HG03565 (cell line): ENCODE data around the gene MED12L.

Source experiments
- ATAC-seq: cut with Tn5 transposase; IDR thresholded peaks from one replicate; pipeline ENCODE4 v1.9.1; 2021; ENCODE audit warnings: mild to moderate bottlenecking, moderate library complexity; ENCODE audit not compliant: unreplicated experiment

MED12L gene

DNA sequence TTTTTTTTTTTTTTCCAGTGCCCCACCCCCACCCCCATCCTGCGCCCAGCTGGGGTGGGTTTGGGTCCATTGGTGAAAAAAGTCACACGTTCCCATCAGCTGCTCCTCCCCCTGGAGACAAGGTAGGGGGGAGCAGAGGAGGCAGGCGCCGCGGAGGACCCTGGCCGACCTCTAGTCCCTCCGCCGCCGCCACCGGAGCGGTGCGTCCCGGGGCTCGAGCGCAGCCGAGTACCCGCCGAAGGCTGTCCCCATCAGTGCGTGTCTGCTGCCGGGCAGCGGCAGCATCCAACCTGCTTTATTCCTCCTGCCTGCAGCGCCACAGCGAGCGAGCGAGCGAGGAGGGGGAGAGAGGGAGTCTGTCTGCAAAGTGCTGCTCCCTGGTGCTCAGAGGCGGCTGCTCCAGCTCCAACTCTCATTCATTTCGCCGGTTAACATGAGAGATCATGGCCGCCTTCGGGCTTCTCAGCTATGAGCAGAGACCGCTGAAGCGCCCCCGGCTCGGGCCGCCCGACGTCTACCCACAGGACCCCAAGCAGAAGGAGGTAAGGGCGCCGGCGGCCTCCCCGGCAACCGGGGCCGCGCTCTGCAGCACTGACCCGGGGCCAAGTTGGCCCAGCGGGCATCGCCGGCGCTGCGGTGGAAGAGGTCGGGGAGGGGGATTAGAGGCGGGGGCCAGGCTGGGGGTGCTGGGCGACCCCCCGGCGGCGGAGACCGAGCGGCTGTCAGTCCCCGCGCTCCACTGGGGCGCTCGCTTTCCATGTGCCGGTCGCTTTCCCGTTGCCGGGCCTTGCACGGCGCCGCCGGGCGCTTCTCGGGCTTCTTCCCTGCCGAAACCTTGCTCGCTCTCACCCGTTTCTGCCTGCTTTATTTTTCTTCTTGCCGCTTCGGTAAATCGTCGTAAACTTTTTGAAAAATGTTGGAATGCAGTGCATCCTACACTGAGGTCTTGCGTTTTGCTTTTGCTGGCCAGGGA is 1.3 kb downstream of the MED12L start:
- peak; percentile 69 for ATAC-seq

DNA sequence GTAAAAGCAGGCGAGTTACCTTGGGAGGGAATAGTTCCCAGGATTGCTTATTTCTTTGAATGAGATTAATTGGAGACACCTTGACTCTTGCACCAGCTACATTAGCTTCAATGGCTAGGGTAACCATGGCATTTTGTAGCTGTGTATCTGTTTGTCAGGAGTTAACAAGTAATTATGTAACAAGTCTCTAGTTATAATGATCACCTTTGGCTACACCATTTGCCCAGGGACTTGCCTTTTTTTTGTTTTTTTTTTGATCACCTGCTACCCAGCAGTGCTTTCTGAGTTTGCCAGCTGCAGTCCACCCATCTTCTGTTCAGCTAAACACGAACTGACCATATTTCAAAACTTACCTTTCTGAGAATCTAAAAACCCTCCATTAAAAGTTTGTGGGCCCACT is 2.2 kb downstream of the MED12L start:
- ATAC-seq, result no peak

DNA sequence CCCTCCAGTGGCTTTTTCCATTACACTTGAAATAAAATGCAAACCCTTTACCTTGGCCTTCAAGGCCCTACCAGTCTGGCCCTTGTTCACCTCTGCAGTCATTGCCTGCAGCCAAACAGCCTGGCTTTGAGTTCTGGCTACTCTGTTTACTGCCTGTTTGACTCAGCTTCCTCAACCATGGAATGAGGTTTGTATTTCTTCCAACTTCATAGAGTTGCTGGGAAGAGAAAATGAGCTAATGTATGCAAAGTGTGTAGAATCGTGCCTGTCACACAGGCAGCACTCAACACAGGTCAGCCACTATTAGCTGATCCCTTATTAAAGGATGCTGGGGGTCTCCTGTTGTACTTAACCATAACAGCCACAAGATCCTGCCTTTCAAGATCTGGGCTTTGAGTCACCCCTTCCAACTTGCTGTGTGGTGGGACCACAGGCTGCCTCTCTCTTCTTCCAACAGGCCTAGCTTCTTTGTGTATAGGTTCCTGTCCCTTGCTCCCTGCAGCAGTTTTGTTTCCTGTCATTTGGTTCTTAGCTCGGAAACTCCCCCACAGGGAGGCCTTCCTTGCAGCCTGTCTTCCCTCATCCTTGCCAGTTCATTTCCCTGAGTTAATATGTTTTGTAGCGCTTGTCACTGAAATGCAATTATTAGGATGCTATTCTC is 6.4 kb downstream of the MED12L start:
- ATAC-seq, result no peak

DNA sequence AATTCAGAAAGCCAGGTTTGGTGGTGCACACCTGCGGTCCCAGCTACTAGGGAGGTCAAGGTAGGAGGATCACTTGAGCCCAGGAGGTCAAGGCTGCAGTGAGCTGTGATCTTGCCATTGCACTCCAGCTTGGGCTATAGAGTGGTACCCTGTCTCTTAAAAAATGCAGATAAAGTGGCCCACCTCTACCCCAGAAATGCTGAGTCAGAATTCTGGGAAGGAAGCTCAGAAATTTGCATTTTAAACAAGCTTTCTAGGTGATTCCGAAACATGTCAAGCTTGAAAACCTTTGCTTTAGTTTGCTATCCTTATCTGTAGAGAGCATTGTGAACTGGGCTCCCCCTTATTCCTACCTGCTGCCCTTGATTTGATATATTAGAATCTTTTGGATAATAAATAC is 7.7 kb downstream of the MED12L start:
- ATAC-seq, result no peak

DNA sequence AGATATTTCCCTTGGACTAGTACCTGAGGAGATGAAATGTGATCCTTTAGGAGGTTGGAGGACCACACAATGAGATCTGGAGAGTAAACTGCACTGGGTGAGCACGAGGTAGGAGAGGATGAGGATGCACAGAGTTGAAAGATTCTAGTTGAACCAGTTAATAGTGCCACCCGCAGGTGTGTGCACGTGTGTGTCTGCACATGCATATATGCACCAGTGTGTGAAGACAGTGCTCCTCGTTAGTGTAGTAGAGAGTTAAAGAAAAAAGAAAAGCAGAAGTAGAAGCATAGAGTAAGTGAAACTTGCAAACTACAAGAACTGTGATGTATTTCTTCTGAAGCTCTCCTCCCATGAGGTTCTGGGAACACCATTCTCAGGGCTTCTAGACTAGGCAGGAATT is 8.4 kb downstream of the MED12L start:
- ATAC-seq, result peak; percentile 59

DNA sequence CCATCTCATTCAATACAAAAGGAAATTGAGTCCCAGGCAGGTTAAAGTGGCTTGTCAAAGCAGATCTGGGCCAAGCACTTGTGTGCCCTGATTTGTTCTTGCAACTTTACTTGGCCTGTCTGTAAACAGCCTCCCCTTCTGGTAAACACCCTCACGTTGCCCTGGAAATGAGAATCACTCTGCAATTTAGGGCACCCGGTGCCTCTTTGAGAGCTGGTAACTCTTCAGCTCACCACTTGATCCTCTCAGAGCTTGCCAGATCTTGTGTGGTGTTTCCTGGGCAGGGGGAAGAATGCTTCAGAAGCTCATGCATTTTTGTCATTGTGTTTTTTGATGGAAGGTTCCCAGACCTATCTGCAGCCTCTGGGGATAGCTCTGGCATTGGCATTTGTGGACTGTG is 11.3 kb downstream of the MED12L start:
- no peak for ATAC-seq

DNA sequence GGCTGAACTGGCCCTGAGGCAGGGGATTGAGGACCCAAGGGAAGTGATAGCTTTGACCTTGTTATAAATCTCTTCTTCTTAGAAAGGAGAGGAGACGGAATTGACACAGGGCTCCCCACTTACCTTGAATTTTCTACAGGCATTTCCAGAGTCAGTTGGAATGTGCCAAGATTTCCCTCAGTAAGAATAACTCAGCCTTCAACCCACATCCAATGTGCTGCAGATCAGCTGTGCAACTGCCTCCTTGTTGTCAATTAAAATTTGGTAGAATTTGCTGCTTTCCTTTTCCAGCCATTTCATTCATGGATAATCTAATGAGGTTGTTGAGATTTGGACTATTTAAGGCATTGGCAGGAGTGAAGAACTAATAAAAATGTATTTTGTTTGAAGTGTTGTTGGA is 14.6 kb downstream of the MED12L start:
- ATAC-seq, result no peak

DNA sequence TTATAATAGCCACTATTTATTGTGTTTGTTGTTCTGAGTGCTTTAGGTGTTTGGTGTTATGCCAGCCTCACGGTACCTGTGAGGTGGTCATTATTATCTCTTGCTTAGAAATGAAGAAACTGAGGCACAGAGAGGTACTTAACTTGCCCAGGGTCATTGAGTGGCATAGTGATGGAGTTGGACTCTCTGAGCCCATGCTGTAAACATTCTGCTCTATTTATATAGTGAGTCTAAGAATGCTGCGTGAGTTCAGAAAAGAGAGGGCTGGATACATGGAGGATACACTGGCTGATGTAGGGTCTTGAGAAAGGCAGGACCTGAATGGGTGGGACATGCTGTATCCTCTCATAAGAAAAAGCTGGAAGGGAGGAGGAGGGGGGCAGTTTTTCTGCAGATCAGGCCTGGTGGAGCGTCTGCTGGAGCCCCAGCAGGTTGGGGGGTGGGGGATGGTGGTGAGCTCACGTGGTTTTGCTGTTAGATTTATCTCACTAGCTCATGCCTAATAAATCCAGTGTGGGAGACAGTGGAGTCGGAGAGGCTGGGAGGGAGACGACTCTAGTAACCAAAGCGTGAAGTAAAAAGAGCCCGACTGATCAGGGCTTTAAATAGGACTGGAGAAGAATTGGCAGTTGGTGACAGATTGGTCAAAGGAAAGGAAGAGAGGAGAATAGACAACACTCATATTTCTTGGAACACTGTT is 16.0 kb downstream of the MED12L start:
- ATAC-seq, result no peak

DNA sequence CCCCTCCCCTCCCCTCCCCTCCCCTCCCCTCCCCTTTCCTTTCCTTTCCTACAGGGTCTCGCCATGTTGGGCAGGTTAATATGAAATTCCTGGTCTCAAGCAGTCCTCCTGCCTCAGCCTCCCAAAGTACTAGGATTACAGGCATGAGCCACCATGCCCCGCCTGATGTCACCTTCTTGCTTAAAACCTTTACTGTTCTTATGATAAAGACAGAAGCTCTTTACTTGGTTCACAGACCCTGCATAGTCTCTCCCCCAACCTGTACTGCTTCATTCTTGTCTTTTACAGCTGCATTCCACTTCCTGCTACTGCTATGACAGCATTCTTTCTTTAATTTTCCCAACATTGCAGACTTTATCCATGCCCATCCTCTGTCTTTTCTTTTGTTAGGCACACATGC is 20.8 kb downstream of the MED12L start:
- no peak for ATAC-seq

DNA sequence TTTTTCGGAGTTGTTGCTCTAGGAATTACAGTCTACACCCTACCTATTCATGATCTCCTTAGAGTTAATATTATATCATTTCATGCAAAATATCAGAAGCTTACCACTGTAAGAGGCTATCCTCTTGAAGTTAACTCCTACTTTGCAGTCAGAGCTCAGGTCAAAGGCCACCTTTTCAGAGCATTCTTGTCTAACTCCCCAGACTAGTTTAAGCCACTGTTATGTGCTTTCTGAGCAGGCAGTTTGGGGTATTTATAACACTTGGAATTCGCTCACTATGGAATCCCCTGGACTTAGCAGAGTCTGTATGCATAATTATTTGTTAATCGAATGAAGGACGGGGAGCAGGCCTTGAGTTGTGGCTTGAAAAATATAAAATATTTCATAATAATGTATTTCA is 21.7 kb downstream of the MED12L start:
- no peak for ATAC-seq

DNA sequence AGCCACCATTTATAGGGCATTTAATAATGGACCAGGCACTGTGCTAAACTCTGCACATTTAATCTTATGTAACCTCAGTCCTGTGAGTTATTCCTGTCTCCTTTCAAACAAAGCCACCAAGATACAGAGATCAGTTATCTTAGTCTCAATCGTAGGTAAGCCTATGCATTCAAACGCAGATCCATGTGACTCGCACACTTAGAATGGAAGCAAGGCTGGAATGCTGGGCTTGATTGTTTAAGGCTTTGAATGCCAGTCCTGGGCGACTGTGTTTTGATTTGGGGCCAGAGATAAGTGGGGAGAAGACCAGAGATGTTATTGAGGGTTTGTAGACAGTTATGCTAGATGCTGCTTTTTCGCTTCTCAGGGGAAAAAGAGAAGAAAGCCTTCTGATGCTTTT is 22.2 kb downstream of the MED12L start:
- ATAC-seq, result no peak

DNA sequence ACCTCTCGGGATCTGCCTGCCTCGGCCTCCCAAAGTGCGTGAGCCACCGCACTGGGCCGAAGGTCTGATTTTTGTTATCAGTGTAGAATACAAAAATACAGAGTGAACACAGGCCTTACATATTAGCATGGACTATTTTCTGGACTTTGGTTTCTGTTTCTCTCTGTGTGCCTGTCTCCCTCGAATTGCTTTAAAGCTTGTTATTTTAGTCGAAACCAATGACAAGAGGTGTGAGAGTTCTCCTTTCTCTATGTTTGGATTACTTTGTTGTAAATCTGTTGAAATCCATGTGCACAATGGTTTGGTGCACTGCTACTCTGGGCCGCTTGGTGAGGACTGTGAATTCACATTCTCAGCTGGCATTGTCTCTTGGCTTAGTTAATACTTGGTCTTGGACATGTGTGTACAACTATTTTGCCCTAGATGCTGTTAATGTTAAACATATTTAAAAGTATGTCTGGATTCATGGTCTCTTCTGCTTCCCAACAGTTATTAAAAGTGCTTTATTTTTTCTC is 23.9 kb downstream of the MED12L start:
- ATAC-seq, result no peak

DNA sequence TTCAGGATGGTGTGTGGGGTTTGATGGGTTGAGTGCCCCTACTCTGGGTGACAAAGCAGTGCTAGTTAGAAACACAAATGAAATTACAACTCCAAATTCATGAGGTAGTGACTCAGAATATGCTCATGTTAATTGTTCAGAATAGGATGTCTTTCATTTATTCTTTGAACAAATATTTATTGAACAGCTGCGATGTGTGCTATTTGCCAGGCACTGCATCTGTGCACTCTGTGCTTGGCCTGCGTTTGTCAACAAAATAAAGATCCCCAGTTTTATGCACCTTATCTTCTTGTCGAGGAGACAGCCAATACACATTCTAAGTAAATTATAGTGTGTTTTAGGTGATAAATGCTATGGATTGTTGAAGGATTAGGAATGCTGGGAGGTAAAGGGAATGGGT is 27.3 kb downstream of the MED12L start:
- ATAC-seq, result no peak

DNA sequence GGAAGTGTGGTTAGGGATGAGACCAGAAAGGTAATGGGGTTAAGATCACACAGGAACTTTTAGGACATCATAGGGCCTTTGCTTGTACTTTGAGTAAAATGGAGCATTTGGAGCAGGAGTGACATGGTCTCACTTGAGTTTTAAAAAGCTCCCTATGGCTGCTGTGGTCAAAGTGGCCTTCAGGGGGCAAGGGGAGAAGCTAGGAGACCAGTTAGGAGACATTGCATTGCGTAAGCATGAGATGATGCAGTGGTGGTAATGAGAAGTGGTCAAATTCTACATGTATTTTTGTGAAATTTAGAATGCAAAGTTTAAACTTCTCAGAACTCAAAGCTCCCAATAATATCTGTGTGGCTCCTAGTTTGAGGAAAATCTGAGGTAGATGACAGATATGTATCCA is 27.9 kb downstream of the MED12L start:
- ATAC-seq, result no peak

DNA sequence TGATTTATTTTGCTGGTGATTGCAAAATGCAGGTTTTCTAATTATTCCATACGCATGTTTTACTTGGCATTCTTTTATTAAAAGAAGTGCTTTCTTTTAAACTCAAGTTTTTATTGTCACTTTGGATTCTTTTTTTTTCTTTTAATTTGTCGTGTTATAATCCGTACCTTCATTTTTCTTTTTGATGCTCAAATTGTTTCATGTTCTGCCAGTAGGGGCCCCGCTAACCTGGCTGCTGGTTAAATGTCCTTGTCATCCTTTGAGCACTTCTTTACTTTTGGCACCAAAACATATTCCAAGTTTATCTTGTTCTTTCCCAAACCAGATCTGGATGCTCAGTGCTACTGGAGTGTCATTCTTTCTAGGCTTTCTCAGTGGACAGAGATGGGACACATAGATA is 31.6 kb downstream of the MED12L start:
- ATAC-seq, result no peak

DNA sequence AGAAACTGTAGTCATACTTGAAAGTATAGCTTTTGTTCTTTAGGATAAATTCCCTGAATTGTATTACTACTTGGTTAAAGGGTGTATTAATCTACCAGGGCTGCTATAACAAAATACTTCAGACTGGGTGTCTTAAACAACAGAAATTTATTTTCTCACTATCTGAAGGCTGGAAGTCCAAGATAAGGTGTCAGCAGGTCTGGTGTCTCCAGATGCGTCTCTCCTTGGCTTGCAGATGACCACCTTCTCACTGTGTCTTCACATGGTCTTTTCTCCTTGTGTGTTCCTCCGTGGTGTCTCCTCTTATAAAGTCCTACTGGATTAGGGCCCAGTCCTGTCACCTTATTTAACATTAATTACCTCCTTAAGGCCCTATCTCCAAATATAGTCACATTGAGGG is 33.7 kb downstream of the MED12L start:
- no peak for ATAC-seq

DNA sequence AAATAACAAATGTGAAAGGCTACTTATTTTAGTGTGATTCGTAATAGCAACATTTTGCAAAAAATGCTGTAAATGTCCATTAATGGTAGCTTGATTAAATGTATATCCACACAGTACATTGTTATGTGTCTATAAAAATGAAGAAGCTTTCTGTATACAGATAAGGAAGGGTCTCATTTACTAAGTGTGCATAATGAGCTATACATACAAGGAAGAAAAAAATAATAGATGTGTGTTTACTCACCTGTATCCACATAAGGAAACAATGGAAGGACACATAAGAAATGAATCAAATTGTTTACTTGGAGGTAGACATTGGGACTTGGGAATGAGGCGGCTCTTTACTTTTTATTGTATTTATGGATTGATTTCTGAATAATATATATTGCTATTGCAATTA is 34.9 kb downstream of the MED12L start:
- no peak for ATAC-seq

DNA sequence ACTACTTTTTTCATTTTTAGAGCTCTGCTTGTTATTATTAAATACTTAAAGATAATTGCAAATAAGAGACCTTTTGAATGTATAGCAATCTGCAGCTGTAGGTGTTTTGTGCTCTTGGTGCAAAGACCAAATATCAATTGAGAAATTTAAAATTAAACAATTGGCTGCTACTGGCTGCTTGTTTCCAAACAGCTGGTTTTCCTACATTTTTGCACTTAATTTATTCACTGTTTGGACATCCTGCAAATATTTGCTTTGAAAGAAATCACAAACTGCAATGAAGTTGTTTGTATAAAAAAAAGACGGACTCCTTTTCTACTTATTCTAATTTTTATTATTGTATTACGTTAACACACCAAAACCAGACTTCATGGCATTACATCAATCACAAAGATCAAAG is 35.6 kb downstream of the MED12L start:
- no peak for ATAC-seq

DNA sequence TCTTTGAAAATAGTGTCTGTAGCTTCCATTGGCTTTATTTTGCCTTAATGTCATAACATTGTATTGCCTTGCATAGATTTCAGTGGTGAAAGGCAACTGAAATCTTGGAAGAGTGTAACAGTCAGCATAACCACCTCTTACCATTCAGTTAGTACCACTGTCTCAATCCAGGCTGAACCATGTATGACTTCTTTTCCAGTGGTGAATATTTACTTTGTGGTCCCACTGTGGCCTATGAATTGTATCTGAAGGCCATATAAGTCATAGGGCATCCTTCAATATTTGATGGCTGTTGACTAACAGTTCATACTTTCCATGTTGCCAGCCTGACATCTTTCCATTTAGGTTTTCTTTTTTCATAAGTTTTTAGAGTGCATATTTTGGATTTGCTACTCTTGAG is 38.4 kb downstream of the MED12L start:
- ATAC-seq, result no peak

DNA sequence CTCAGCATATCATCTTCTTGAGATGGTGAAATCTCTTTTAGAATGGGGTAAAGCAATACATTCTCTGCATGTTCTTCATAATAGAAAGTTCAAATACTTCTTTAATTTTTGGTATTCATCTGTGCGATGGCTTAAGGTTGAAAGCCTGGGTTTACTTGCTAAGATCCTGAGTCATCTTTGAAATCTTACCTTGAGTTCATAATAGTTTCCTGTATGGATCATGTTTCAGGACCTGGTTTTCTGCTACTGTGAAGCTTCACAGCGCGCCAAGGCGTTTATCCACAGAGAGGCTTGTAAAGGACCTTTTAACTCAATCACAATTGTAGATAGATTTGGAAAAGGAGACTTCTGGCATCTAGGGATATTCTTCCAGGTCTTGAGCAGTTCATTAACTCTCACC is 39.0 kb downstream of the MED12L start:
- no peak for ATAC-seq

DNA sequence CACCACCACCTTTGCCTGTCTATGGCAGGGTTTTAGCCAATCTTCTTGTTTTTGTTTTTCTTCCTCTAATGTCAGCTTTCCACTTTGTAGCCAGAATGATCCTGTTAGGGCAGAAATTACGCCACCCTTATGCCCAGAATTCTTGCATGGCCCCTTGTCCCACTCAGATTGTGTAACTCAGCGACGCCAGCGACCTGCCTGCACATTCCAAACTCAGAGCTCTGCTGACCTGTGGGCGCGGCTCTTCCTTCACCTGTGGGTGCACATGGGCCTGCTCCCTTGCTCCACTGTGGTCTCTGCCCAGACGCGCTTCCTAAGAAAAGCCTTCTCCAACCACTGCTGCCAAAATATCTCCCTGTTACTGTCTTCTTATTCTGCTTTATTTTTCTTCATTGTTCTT is 45.0 kb downstream of the MED12L start:
- ATAC-seq, result no peak

DNA sequence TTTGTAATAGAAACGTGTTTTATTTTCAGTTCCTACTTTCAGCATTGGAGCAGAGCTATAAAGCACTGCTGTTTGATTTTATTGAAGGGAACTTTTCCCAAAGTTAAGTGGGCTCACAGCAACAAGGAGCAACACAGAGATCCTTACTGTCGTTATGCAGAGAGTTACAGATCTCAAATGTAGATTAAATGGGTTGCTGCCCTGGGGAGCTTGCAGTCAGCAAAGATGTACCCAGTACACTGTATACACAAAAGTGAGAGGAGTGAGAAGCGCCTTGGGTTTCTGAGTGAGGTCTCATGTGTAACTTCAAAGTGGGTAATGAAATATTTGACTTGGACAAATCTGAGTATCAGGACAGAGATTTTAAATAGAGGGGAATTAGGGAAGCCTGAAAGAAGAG is 47.7 kb downstream of the MED12L start:
- ATAC-seq, result no peak
